ENCODE results near the gene SUPT20H. TPM values are rescaled to one million over a fixed set of nuclear protein-coding genes. Genes with fewer than 3 reads are reported as not detected.

Gene SUPT20H
- total and polyA plus RNA-seq, 2 experiments from 2014 or later, result 49.8 to 64.2 TPM

GRCh38 chr13:37070145-37070695 is 10.7 kb upstream of the SUPT20H start:
- DNase-seq (ENCODE audit: low read depth in 1 of 2, low spot score in 1 of 2), result no peak
- Histone ChIP-seq H3K9me3 (ENCODE audit: low read depth) (no peaks in the 10 kb centered on the region), H3K4me1 (ENCODE audit: low read depth) (no peaks in the 10 kb centered on the region), H3K27me3 (no peaks in the 10 kb centered on the region), H3K36me3 (no peaks in the 10 kb centered on the region), H3K4me3 (no peak overlapping the region), H3K27ac (no peak overlapping the region)
- no peak for TF ChIP-seq CTCF (IDR thresholded peaks at IDR 0.05; ENCODE audit: low read depth, low read length)

- TF ChIP-seq CTCF (IDR thresholded peaks at IDR 0.05; ENCODE audit: low read depth, low read length), result no peak
- DNase-seq (ENCODE audit: low read depth in 1 of 2, low spot score in 1 of 2), result no peak
- H3K4me3 ChIP-seq, result no peak overlapping the region
- H3K27me3 ChIP-seq, result no peaks in the 10 kb centered on the region
- H3K36me3 ChIP-seq, result no peaks in the 10 kb centered on the region
- H3K27ac ChIP-seq, result no peak overlapping the region
- H3K9me3 ChIP-seq (ENCODE audit: low read depth), result no peaks in the 10 kb centered on the region
- no peaks in the 10 kb centered on the region for H3K4me1 ChIP-seq (ENCODE audit: low read depth)
Observed at GRCh38 chr13:37069597-37070103, 10.2 kb upstream of the SUPT20H start.

- Histone ChIP-seq H3K27me3 (no peaks in the 10 kb centered on the region), H3K4me1 (ENCODE audit: low read depth) (no peaks in the 10 kb centered on the region), H3K9me3 (ENCODE audit: low read depth) (no peaks in the 10 kb centered on the region), H3K36me3 (no peaks in the 10 kb centered on the region), H3K4me3 (no peak overlapping the region), H3K27ac (no peak overlapping the region)
- peak in 1 of 2 donors; percentile 34 for DNase-seq (ENCODE audit: low read depth in 1 of 2, low spot score in 1 of 2)
- TF ChIP-seq CTCF (IDR thresholded peaks at IDR 0.05; ENCODE audit: low read depth, low read length), result peak; percentile 39
Observed at GRCh38 chr13:37068962-37069361, 9.5 kb upstream of the SUPT20H start.

GRCh38 chr13:37067874-37068273 is 8.4 kb upstream of the SUPT20H start:
- DNase-seq (ENCODE audit: low read depth in 1 of 2, low spot score in 1 of 2), result no peak
- H3K27ac ChIP-seq, result no peak overlapping the region
- no peaks in the 10 kb centered on the region for H3K4me1 ChIP-seq (ENCODE audit: low read depth)
- H3K27me3 ChIP-seq, result no peaks in the 10 kb centered on the region
- no peaks in the 10 kb centered on the region for H3K9me3 ChIP-seq (ENCODE audit: low read depth)
- no peak overlapping the region for H3K4me3 ChIP-seq
- no peaks in the 10 kb centered on the region for H3K36me3 ChIP-seq
- no peak for TF ChIP-seq CTCF (IDR thresholded peaks at IDR 0.05; ENCODE audit: low read depth, low read length)

- H3K36me3 ChIP-seq, result no peaks in the 10 kb centered on the region
- H3K9me3 ChIP-seq (ENCODE audit: low read depth), result no peaks in the 10 kb centered on the region
- H3K27ac ChIP-seq, result no peak overlapping the region
- H3K4me1 ChIP-seq (ENCODE audit: low read depth), result no peaks in the 10 kb centered on the region
- TF ChIP-seq CTCF (IDR thresholded peaks at IDR 0.05; ENCODE audit: low read depth, low read length), result no peak
- no peak for DNase-seq (ENCODE audit: low read depth in 1 of 2, low spot score in 1 of 2)
- H3K4me3 ChIP-seq, result no peak overlapping the region
- no peaks in the 10 kb centered on the region for H3K27me3 ChIP-seq
Observed at GRCh38 chr13:37065890-37066526, 6.5 kb upstream of the SUPT20H start.
